ENCODE measurements around the gene TUT1. TPM values are rescaled to one million over a fixed set of nuclear protein-coding genes. Genes with fewer than 3 reads are reported as not detected.
"Not testable (repeated sequence)": the region's sequence is repeated elsewhere in the genome, so short reads cannot be mapped to it uniquely, and the experiment has no call there.

Gene TUT1, protein sequence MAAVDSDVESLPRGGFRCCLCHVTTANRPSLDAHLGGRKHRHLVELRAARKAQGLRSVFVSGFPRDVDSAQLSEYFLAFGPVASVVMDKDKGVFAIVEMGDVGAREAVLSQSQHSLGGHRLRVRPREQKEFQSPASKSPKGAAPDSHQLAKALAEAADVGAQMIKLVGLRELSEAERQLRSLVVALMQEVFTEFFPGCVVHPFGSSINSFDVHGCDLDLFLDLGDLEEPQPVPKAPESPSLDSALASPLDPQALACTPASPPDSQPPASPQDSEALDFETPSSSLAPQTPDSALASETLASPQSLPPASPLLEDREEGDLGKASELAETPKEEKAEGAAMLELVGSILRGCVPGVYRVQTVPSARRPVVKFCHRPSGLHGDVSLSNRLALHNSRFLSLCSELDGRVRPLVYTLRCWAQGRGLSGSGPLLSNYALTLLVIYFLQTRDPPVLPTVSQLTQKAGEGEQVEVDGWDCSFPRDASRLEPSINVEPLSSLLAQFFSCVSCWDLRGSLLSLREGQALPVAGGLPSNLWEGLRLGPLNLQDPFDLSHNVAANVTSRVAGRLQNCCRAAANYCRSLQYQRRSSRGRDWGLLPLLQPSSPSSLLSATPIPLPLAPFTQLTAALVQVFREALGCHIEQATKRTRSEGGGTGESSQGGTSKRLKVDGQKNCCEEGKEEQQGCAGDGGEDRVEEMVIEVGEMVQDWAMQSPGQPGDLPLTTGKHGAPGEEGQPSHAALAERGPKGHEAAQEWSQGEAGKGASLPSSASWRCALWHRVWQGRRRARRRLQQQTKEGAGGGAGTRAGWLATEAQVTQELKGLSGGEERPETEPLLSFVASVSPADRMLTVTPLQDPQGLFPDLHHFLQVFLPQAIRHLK
- 10 to 100 TPM; 14.0 to 14.7 TPM for total RNA-seq
- long read RNA-seq, transcript TUT1-202 (9 exons, 2,826 nt), result major isoform, 14 of 30 reads
- long read RNA-seq, partial matches to known transcripts, result 11 of 30 reads
- long read RNA-seq, other reads (novel, unspliced or antisense), result 5 of 30 reads

DNA sequence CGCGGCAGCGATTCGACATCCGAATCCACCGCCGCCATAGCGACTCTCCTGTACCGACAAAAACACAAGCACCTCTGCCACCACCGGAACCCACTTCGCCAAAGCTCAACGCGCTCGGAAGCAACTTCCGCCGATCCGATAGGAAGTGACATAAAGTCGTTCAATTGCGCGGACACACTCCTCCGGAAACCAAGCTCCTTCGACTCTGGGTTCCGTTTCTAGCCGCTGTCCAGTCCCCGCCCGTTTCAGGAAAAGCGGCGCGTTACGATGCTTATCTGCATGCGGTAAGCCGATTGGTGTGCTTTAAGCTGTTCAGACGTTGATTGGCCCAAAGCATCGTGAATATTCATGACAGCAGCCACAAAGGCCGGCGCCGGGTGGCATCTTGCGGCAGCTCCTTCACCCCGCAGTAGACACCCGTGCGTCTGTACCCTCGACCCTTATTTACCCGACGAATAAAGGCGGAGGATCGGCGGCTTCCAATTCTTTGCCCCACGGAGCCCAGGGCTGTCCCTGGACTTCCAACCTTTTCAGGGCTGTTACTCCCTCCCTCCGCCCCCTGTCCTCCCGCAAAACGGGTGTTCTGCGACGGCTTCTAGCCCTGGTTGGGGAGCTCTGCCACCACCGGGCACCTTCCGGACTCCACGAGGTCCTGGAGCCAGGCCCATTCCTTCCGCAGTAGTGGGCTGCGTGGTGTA, at the start of gene TUT1:
TSS of gene TUT1 (minus strand) at position 76 of the 698 bp plus-strand sequence. CDS start at position 38, 38 bp downstream.
- peak; percentile 86 for ATAC-seq
- peak; percentile 95 to 98 for DNase-seq
- intact Hi-C loops (cut with DNase I, micrococcal nuclease), result loop anchor here in 1 of 2 donors (10.0 kb wide), 1 partner anchor 103 kb away; no protein-coding TSS in a partner anchor

- intact Hi-C loops (cut with DNase I, micrococcal nuclease), result no loop called here
- ATAC-seq (peak; percentile 51), DNase-seq (no peak)
These were observed 41.2 kb upstream of the TUT1 start for GRCh38 chr11:62632492-62632891.

DNA sequence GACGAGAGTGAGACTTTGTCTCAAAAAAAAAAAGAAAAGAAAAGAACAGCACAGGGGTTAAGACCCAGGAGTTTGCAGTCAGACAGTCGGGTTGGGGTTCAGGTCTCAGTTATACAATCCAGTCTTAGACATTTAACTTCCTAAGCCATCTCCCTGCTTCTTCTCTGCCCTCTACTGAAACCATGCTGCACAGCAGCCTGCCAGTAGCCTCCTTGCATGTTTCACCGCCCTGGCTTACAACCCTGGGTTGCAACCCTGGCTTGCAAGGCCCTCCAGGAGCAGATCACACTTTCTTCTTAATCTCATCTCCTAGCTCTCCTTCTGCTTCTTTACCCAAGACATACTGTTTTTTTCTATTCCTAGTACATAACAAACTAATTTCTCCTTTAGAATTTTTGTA, 36.4 kb upstream of the TUT1 start:
- no peak for ATAC-seq
- intact Hi-C loops (cut with DNase I, micrococcal nuclease), result no loop called here

DNA sequence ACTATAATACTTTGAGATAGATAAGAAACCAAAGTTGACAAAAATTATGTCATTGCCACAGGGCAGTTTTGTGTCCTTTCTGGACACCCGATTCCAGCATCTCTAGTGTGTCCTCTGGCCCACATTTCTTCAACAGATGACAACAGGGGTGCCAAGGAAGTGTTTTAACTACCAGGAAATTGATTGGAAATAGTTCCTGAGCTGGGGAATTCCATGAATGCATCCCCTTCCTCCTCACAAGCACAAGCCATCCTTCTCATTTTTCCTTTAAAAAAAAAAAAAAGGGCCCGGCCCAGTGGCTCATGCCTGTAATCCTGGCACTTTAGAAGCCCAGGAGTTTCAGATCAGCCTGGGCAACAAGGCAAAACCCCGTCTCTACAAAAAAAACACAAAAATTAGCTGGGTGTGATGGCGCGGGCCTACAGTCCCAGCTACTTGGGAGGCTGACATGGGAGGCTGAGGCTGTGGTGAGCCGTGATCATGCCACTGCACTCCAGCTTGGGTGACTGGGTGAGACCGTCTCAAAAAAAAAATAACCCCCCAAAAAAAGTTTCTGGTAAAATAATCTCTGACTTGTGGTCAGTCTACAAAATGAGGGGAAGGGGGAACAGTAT, 31.3 kb upstream of the TUT1 start:
- DNase-seq (no peak), ATAC-seq (no peak)
- intact Hi-C loops (cut with DNase I, micrococcal nuclease), result no loop called here

More for the DNA sequence above, 36.4 kb upstream of the TUT1 start:
- DNase-seq, result no peak

GRCh38 chr11:62621567-62622470, 30.5 kb upstream of the TUT1 start, which contains the start of gene B3GAT3:
Gene B3GAT3, minus strand, starts transcription at chr11:62621986. Its CDS starts 39 bp downstream, at chr11:62621947.
- peak; percentile 95 for ATAC-seq
- intact Hi-C loops (cut with DNase I, micrococcal nuclease), result no loop called here
- DNase-seq, result peak; percentile 98 to 99

DNA sequence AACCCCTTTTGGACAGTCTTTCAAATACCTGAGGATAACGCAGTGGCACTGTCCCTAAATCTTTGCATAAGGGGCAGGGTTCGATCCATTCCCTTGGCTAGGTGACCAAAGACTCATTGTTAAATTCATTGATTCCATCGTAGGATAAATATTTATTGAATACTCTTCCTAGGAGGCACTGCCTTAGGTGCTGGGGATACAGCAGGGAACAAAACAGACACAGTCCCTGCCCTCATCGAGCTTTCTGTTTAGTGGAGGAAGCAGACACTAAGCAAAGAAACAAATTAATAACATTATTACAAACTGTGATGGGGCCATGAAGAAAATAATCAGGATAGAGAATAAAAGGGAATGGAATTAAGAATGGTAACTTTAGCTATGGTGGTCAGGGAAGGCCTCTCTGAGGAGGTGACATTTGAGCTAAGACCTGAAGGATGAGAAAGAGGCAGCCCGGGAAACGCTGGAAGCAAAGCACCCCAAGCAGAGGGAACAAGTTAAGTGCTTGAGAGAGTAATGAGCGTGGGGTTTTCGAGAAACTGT, 29.8 kb upstream of the TUT1 start:
- intact Hi-C loops (cut with DNase I, micrococcal nuclease), result no loop called here

DNA sequence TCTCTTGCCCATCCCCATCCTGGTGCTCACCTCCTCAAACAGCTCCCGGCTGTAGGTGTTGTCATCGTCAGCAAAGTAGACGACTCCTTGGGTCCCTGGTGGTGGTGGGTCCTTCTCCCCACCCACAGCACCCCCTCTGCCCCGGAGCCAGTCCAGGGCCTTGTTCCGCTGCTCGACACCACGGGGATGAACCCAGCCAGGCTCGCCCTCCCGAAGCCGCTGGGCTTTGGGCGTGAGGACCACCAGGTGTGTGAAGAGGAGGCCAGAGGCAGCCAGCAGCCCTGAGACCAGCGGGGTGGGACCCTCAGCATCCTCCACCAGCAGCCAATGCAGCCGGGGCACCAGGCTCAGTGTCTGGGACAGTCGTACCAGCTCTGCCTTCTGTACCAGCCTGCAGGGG, 25.6 kb upstream of the TUT1 start:
- intact Hi-C loops (cut with DNase I, micrococcal nuclease); ATAC-seq; DNase-seq: not testable (repeated sequence)

More for the DNA sequence above, 29.8 kb upstream of the TUT1 start:
- no peak for DNase-seq
- no peak for ATAC-seq

GRCh38 chr11:62615521-62615920, 24.2 kb upstream of the TUT1 start:
- ATAC-seq, result no peak
- intact Hi-C loops (cut with DNase I, micrococcal nuclease), result no loop called here
- no peak for DNase-seq

- ATAC-seq (no peak), DNase-seq (no peak)
- intact Hi-C loops (cut with DNase I, micrococcal nuclease), result no loop called here
These were observed 23.0 kb upstream of the TUT1 start for GRCh38 chr11:62614275-62614674.

- intact Hi-C loops (cut with DNase I, micrococcal nuclease), result no loop called here
- ATAC-seq (peak; percentile 6), DNase-seq (peak in 1 of 2 donors; percentile 64)
These were observed 22.0 kb upstream of the TUT1 start for GRCh38 chr11:62613291-62613778.

- intact Hi-C loops (cut with DNase I, micrococcal nuclease), result no loop called here
- ATAC-seq, result peak; percentile 77
- peak; percentile 88 to 91 for DNase-seq
These were observed 21.3 kb upstream of the TUT1 start, which contains the start of the genes EML3 and ROM1 for GRCh38 chr11:62612366-62613290. Gene EML3, minus strand, starts transcription at chr11:62612775. Its CDS starts 318 bp downstream, at chr11:62612457. Gene ROM1, plus strand, starts transcription at chr11:62613257. Its CDS starts 25 bp downstream, at chr11:62613282.

GRCh38 chr11:62611705-62612365, 20.5 kb upstream of the TUT1 start:
- ATAC-seq, result peak; percentile 40

GRCh38 chr11:62610814-62611704, 19.7 kb upstream of the TUT1 start:
- intact Hi-C loops (cut with DNase I, micrococcal nuclease), result no loop called here
- ATAC-seq (no peak), DNase-seq (no peak)

More at GRCh38 chr11:62611705-62612365, 20.5 kb upstream of the TUT1 start:
- DNase-seq, result peak; percentile 58 to 59
- intact Hi-C loops (cut with DNase I, micrococcal nuclease), result no loop called here

DNA sequence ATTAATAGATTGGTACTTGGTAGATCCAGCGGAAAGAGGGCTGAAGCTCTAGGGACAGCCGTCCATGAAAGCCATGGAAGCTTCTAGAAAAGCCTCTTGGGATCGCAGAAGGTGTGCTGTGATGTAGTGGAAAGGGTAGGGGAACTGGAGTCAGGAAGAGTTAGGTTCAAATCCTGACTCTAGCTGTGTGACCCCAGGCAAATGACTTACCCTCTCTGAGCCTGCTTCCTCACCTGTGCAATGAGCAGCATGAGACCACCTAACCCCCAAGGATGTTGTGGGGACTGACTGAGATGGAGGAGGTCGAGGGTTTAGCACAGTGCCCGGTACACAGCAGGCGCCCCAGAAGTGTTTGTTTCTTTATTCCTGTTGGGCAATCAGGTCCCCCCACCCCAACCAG, 19.1 kb upstream of the TUT1 start:
- intact Hi-C loops (cut with DNase I, micrococcal nuclease), result no loop called here
- DNase-seq (no peak), ATAC-seq (no peak)

Measured in left colon (tissue), 2 donors.